WTC11 (cell line): ENCODE data around the gene ZNF772. TPM values are rescaled to one million over a fixed set of nuclear protein-coding genes. Genes with fewer than 3 reads are reported as not detected.

Source experiments
- ATAC-seq: fragments of 200-7000 bp; cut with Tn5 transposase; 2 replicates; pipeline ENCODE4 v1.10.0; 2021; ENCODE audit warnings: mild to moderate bottlenecking, moderate library complexity
- CTCF ChIA-PET: fragments of 300-600 bp; sonication (Branson Sonifier 250); formaldehyde crosslinking; loops from one replicate; lab custom pipeline; 2021; ENCODE audit warnings: antibody characterized with exemption; lab: Charles Lee
- POLR2A ChIA-PET: fragments of 350-600 bp; sonication (Branson Sonifier 250); formaldehyde crosslinking; loops from one replicate; lab custom pipeline; 2021; ENCODE audit warnings: antibody characterized with exemption; lab: Charles Lee
- DNase-seq: peaks from one replicate; pipeline ENCODE4 v3.0.0; 2021; ENCODE audit warnings: low spot score
- H3K27ac Mint-ChIP-seq: 2 replicates; pipeline ENCODE4 v1.8.0; 2021; ENCODE audit warnings: mixed read lengths
- H3K27me3 Mint-ChIP-seq: 2 replicates; pipeline ENCODE4 v1.8.0; 2021; ENCODE audit warnings: low read depth, mild to moderate bottlenecking, moderate library complexity, mixed read lengths
- H3K36me3 Mint-ChIP-seq: 2 replicates; pipeline ENCODE4 v1.8.0; 2021; ENCODE audit warnings: mixed read lengths
- H3K4me1 Mint-ChIP-seq: 2 replicates; pipeline ENCODE4 v1.8.0; 2022; ENCODE audit warnings: mixed read lengths
- H3K4me3 Mint-ChIP-seq: 2 replicates; pipeline ENCODE4 v1.8.0; 2021; ENCODE audit warnings: mild to moderate bottlenecking, moderate library complexity, mixed read lengths
- H3K9me3 Mint-ChIP-seq: 2 replicates; pipeline ENCODE4 v1.8.0; 2021; ENCODE audit warnings: mixed read lengths
- ATF2 ChIP-seq: sonication (generic); formaldehyde crosslinking; IDR thresholded peaks from 2 replicates; pipeline ENCODE4 v1.8.1; 2022; ENCODE audit warnings: low read depth, missing genetic modification reagents, borderline replicate concordance
- ATF6 ChIP-seq: sonication (generic); formaldehyde crosslinking; IDR thresholded peaks from 2 replicates; pipeline ENCODE4 v1.8.1; 2023; ENCODE audit warnings: mild to moderate bottlenecking, missing genetic modification reagents
- CREM ChIP-seq: sonication (generic); formaldehyde crosslinking; IDR thresholded peaks from 2 replicates; pipeline ENCODE4 v1.8.1; 2022; ENCODE audit warnings: mild to moderate bottlenecking, missing genetic modification reagents, moderate library complexity
- E2F5 ChIP-seq: sonication (generic); formaldehyde crosslinking; IDR thresholded peaks from 2 replicates; pipeline ENCODE4 v1.8.1; 2022; ENCODE audit warnings: mild to moderate bottlenecking, moderate library complexity, missing genetic modification reagents
- ELF4 ChIP-seq: sonication (generic); formaldehyde crosslinking; IDR thresholded peaks from 2 replicates; pipeline ENCODE4 v1.8.1; 2022; ENCODE audit warnings: low read depth, mild to moderate bottlenecking, moderate library complexity, missing genetic modification reagents
- ERG ChIP-seq: fragments of 250-450 bp; sonication (Bioruptor Pico); IDR thresholded peaks from 2 replicates; pipeline ENCODE4 v1.8.0; 2021; ENCODE audit warnings: mild to moderate bottlenecking
- GABPB1 ChIP-seq: sonication (generic); formaldehyde crosslinking; IDR thresholded peaks from 2 replicates; pipeline ENCODE4 v1.8.1; 2023; ENCODE audit warnings: mild to moderate bottlenecking, missing genetic modification reagents
- HMGXB4 ChIP-seq: sonication (generic); formaldehyde crosslinking; IDR thresholded peaks from 2 replicates; pipeline ENCODE4 v1.8.1; 2023; ENCODE audit warnings: mild to moderate bottlenecking, moderate library complexity, missing genetic modification reagents
- KAT7 ChIP-seq: sonication (generic); formaldehyde crosslinking; IDR thresholded peaks from 2 replicates; pipeline ENCODE4 v1.8.1; 2023; ENCODE audit warnings: missing genetic modification reagents, mild to moderate bottlenecking, borderline replicate concordance
- MAX ChIP-seq: sonication (generic); formaldehyde crosslinking; IDR thresholded peaks from 2 replicates; pipeline ENCODE4 v1.8.0; 2022; ENCODE audit warnings: mild to moderate bottlenecking, missing genetic modification reagents
- MXD4 ChIP-seq: fragments of 250-450 bp; sonication (Bioruptor Pico); IDR thresholded peaks from 2 replicates; pipeline ENCODE4 v1.8.0; 2021; ENCODE audit warnings: mild to moderate bottlenecking, moderate library complexity, borderline replicate concordance
- NFYB ChIP-seq: sonication (generic); formaldehyde crosslinking; conservative IDR thresholded peaks from 2 replicates; pipeline ENCODE4 v1.8.0; 2022; ENCODE audit warnings: low read depth, missing genetic modification reagents
- PRRX2 ChIP-seq: fragments of 250-450 bp; sonication (Bioruptor Pico); IDR thresholded peaks from 2 replicates; pipeline ENCODE4 v1.8.0; 2021; ENCODE audit warnings: mild to moderate bottlenecking
- RELA ChIP-seq: sonication (generic); formaldehyde crosslinking; IDR thresholded peaks from 2 replicates; pipeline ENCODE4 v1.8.1; 2022; ENCODE audit warnings: missing genetic modification reagents, mild to moderate bottlenecking, borderline replicate concordance
- SMAD3 ChIP-seq: sonication (generic); formaldehyde crosslinking; IDR thresholded peaks from 2 replicates; pipeline ENCODE4 v1.8.0; 2022; ENCODE audit warnings: missing genetic modification reagents, mild to moderate bottlenecking, borderline replicate concordance
- SP1 ChIP-seq: sonication (generic); formaldehyde crosslinking; conservative IDR thresholded peaks from 2 replicates; pipeline ENCODE4 v1.8.1; 2022; ENCODE audit warnings: missing genetic modification reagents
- USF1 ChIP-seq: sonication (generic); formaldehyde crosslinking; IDR thresholded peaks from 2 replicates; pipeline ENCODE4 v1.8.0; 2022; ENCODE audit warnings: mild to moderate bottlenecking, missing genetic modification reagents
- ZBTB43 ChIP-seq: sonication (generic); formaldehyde crosslinking; IDR thresholded peaks from 2 replicates; pipeline ENCODE4 v1.8.1; 2023; ENCODE audit warnings: mild to moderate bottlenecking, missing genetic modification reagents
- ZNF232 ChIP-seq: sonication (generic); formaldehyde crosslinking; IDR thresholded peaks from 2 replicates; pipeline ENCODE4 v1.8.0; 2022; ENCODE audit warnings: mild to moderate bottlenecking, missing genetic modification reagents
- ZNF416 ChIP-seq: fragments of 250-450 bp; sonication (Bioruptor Pico); IDR thresholded peaks from 2 replicates; pipeline ENCODE4 v1.9.0; 2021; ENCODE audit warnings: mild to moderate bottlenecking, inconsistent platforms
- total RNA-seq: library from RNA; stranded (reverse); gene quantifications from 3 replicates; pipeline ENCODE4 v1.2.3, GENCODE V29; 2021

The ZNF772 gene
- total RNA-seq, 1 experiment from 2014 or later, result 13.1 TPM

GRCh38 chr19:57436417-57436816 lies 40.9 kb downstream of the ZNF772 start:
- TF ChIP-seq RELA (CRISPR knock-in tag), result no peak
- TF ChIP-seq ZNF416 (CRISPR knock-in tag), result no peak
- no peak for TF ChIP-seq MXD4 (CRISPR knock-in tag)
- TF ChIP-seq ELF4 (CRISPR knock-in tag), result no peak
- no peak for TF ChIP-seq ATF6 (CRISPR knock-in tag)
- TF ChIP-seq ATF2 (CRISPR knock-in tag), result no peak
- TF ChIP-seq PRRX2 (CRISPR knock-in tag), result no peak
- Mint-ChIP-seq H3K27ac (peak overlapping the region; percentile 97), H3K4me3 (peak overlapping the region; percentile 87), H3K36me3 (peaks cover 3% of the 10 kb centered on the region; the same call in 1 of the 2 replicates), H3K9me3 (no peaks in the 10 kb centered on the region), H3K4me1 (peaks cover 18% of the 10 kb centered on the region), H3K27me3 (no peaks in the 10 kb centered on the region)
- ChIA-PET CTCF (interaction anchor here (1.0 to 1.8 kb wide), 3 partner anchors 30 to 246 kb away, joined by 3 to 11 read pairs (median 5); partner anchors contain the start of gene ZNF551), POLR2A (interaction anchor here (1.0 to 1.1 kb wide), 2 partner anchors 63 to 333 kb away, joined by 3 read pairs; partner anchors contain the start of genes ZNF586 and ZNF773)
- ATAC-seq (no peak), DNase-seq (no peak)

- H3K27me3 Mint-ChIP-seq, result no peaks in the 10 kb centered on the region
- H3K27ac Mint-ChIP-seq, result peak within 1 kb of the TSS; percentile 97
- no peaks in the 10 kb centered on the region for H3K9me3 Mint-ChIP-seq
- ATAC-seq, result peak; percentile 91
- DNase-seq, result peak; percentile 99
- peaks cover 3% of the 10 kb centered on the region; the same call in 1 of the 2 replicates for H3K36me3 Mint-ChIP-seq
- peak within 1 kb of the TSS; percentile 87 for H3K4me3 Mint-ChIP-seq
- H3K4me1 Mint-ChIP-seq, result peaks cover 18% of the 10 kb centered on the region
- POLR2A ChIA-PET, result interaction anchor here (0.5 to 1.3 kb wide), 8 partner anchors 9 to 334 kb away, joined by 3 to 6 read pairs (median 3); partner anchors contain the start of genes ZNF419, ZNF548, ZNF586 and ZNF772
- CTCF ChIA-PET, result interaction anchor here (0.6 to 1.8 kb wide), 5 partner anchors 29 to 274 kb away, joined by 3 to 11 read pairs (median 4); partner anchors contain the start of genes ZNF154 and ZNF551
- TF ChIP-seq GABPB1 (CRISPR knock-in tag) (peak; percentile 65; the same call in 1 of the 2 replicates), HMGXB4 (CRISPR knock-in tag) (peak; percentile 40; the same call in 1 of the 2 replicates), SP1 (CRISPR knock-in tag) (peak; percentile 95), NFYB (peak; percentile 68), KAT7 (peak; percentile 70; the same call in 1 of the 2 replicates), ZBTB43 (CRISPR knock-in tag) (no peak; the same call in 1 of the 2 replicates), ZNF416 (CRISPR knock-in tag) (peak; percentile 54; the same call in 1 of the 2 replicates), E2F5 (CRISPR knock-in tag) (peak; percentile 51; the same call in 1 of the 2 replicates), SMAD3 (CRISPR knock-in tag) (peak; percentile 33; the same call in 1 of the 2 replicates), CREM (CRISPR knock-in tag) (peak; percentile 57), USF1 (CRISPR knock-in tag) (no peak; the same call in 1 of the 2 replicates), ERG (CRISPR knock-in tag) (no peak), MAX (peak; percentile 71), ZNF232 (CRISPR knock-in tag) (0 out of 2 replicates have a peak, but pooled peaks have one; percentile 23), RELA (CRISPR knock-in tag) (0 out of 2 replicates have a peak, but pooled peaks have one; percentile 46)
- TF ChIP-seq, all 79 proteins: peak for 12
These were observed 42.0 kb downstream of the ZNF772 start, which contains the start of gene ZNF749 for GRCh38 chr19:57435062-57435978. ZNF749 (plus strand) TSS chr19:57435325; CDS start chr19:57435579, 254 bp downstream.
